Ascending aorta (tissue), 2 donors: ENCODE data around the gene MYO1E. TPM values are rescaled to one million over a fixed set of nuclear protein-coding genes. Genes with fewer than 3 reads are reported as not detected.

Experiments
- DNase-seq, 2 donors: peaks; one replicate each; pipeline ENCODE4 v3.0.0-alpha.2; 2019; ENCODE audit warnings: low spot score in 2 of 2
- H3K27ac ChIP-seq, 2 donors: fragments of 200-600 bp; sonication (generic); one replicate each; pipeline ENCODE4 v1.5.1; 2016 to 2017; ENCODE audit warnings: mild to moderate bottlenecking in 1 of 2
- H3K27me3 ChIP-seq: fragments of 200-600 bp; sonication (generic); one replicate; pipeline ENCODE4 v1.5.1; 2017
- H3K36me3 ChIP-seq, 2 donors: fragments of 200-600 bp; sonication (generic); one replicate each; pipeline ENCODE4 v1.5.1; 2016
- H3K4me1 ChIP-seq, 2 donors: fragments of 200-600 bp; sonication (generic); one replicate each; pipeline ENCODE4 v1.5.1; 2016 to 2017; ENCODE audit warnings: mild to moderate bottlenecking in 1 of 2
- H3K4me3 ChIP-seq, 2 donors: fragments of 200-600 bp; sonication (generic); one replicate each; pipeline ENCODE4 v1.5.1; 2016 to 2017; ENCODE audit warnings: mild to moderate bottlenecking in 1 of 2
- H3K9me3 ChIP-seq, 2 donors: fragments of 200-600 bp; sonication (generic); one replicate each; pipeline ENCODE4 v1.5.1; 2016
- intact Hi-C: fragments of 100-400 bp; cut with DNase I; formaldehyde crosslinking; loops from one replicate; pipeline ENCODE4 v1.15.1; 2023
- total RNA-seq: library from RNA; depleted of rRNA; stranded (reverse); fragments of >200 nt; gene quantifications from one replicate; pipeline ENCODE4 v1.1.0, GENCODE V29; 2016
- TF ChIP-seq, protein P1 (sequence below), 3 experiments: fragments of 200-600 bp in 2 of 3; fragments of 450-650 bp in 1 of 3; sonication (generic) in 2 of 3; IDR thresholded peaks; one replicate each; pipeline ENCODE4 v1.5.1; 2016 to 2019; ENCODE audit warnings: antibody characterized with exemption in 3 of 3, mild to moderate bottlenecking in 1 of 3, moderate library complexity in 1 of 3

The MYO1E gene
- total RNA-seq, 1 donor from 2014 or later = 48.0 TPM

DNA sequence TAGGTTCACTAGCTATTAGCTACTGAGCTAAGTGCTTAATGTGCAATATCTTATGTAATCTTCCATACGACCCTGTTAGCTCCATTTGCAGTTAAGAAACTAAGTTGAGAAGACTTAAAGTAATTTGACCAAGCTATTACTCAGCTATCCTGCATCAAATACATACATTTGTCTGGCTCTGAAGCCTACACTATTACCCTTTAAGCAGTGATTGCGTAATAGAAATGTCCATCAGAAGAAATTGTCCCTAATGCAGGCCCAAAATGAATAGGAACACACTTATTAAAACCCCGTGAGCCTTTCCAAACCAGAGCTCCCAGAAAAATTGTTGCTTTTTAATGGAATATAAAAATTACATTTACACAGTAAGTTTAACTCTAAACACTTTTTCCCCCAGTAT is 5.3 kb upstream of the MYO1E start:
- Histone ChIP-seq H3K27ac (no peak overlapping the region), H3K27me3 (no peaks in the 10 kb centered on the region), H3K36me3 (peaks cover 0 to 8% of the 10 kb centered on the region in 2 donors), H3K4me3 (no peak overlapping the region), H3K9me3 (no peaks in the 10 kb centered on the region), H3K4me1 (no peaks in the 10 kb centered on the region)
- TF ChIP-seq, protein P1, sequence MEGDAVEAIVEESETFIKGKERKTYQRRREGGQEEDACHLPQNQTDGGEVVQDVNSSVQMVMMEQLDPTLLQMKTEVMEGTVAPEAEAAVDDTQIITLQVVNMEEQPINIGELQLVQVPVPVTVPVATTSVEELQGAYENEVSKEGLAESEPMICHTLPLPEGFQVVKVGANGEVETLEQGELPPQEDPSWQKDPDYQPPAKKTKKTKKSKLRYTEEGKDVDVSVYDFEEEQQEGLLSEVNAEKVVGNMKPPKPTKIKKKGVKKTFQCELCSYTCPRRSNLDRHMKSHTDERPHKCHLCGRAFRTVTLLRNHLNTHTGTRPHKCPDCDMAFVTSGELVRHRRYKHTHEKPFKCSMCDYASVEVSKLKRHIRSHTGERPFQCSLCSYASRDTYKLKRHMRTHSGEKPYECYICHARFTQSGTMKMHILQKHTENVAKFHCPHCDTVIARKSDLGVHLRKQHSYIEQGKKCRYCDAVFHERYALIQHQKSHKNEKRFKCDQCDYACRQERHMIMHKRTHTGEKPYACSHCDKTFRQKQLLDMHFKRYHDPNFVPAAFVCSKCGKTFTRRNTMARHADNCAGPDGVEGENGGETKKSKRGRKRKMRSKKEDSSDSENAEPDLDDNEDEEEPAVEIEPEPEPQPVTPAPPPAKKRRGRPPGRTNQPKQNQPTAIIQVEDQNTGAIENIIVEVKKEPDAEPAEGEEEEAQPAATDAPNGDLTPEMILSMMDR (IDR thresholded peaks at IDR 0.05) = no peak
- intact Hi-C loops = loop anchor here (10.0 kb wide), 1 partner anchor 393 kb away; the partner anchor contains the start of gene RNF111
- no peak for DNase-seq

DNA sequence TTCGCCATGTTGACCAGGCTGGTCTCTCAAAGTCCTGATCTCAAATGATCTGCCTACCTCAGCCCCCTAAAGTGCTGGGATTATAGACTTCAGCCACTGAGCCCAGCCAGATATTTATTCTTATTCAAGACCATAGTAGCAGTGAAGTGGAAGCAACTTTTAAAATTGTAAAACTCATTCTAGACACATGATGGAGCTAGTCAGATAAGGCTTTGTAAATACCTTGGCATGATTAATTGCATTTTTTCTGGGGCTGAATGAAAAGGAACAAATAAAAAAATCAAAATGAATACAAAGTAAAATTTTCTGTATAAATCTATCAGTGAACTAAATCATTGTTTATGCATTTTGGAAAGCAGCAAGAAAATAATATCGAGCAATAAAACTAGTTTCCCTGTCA is 4.1 kb upstream of the MYO1E start:
- DNase-seq = no peak
- Histone ChIP-seq H3K4me3 (no peak overlapping the region), H3K4me1 (no peaks in the 10 kb centered on the region), H3K36me3 (peaks cover 0 to 4% of the 10 kb centered on the region in 2 donors), H3K27me3 (no peaks in the 10 kb centered on the region), H3K9me3 (no peaks in the 10 kb centered on the region), H3K27ac (no peak overlapping the region)
- TF ChIP-seq, protein P1 (IDR thresholded peaks at IDR 0.05) = no peak
- intact Hi-C loops = loop anchor here (10.0 kb wide), 1 partner anchor 392 kb away; the partner anchor contains the start of gene RNF111

- Histone ChIP-seq H3K9me3 (no peaks in the 10 kb centered on the region), H3K4me3 (peak overlapping the region; percentile 73 to 99), H3K4me1 (no peaks in the 10 kb centered on the region), H3K36me3 (no peaks in the 10 kb centered on the region), H3K27me3 (no peaks in the 10 kb centered on the region), H3K27ac (peak overlapping the region; percentile 91 to 99)
- TF ChIP-seq, protein P1 (IDR thresholded peaks at IDR 0.05) = no peak
- intact Hi-C loops = loop anchor here (2.0 to 10.0 kb wide), 3 partner anchors 66 to 388 kb away; partner anchors contain the start of genes FAM81A and RNF111
- no peak for DNase-seq
Observed at GRCh38 chr15:59373215-59373614, 544 bp upstream of the MYO1E start.

- intact Hi-C loops = loop anchor here (1.0 to 10.0 kb wide), 5 partner anchors 57 to 387 kb away; partner anchors contain the start of genes FAM81A and RNF111
- Histone ChIP-seq H3K27me3 (no peaks in the 10 kb centered on the region), H3K36me3 (no peaks in the 10 kb centered on the region), H3K27ac (peak overlapping the region; percentile 91 to 99), H3K4me1 (peaks cover 0 to 3% of the 10 kb centered on the region in 2 donors), H3K9me3 (no peaks in the 10 kb centered on the region), H3K4me3 (peak overlapping the region; percentile 73 to 99)
- TF ChIP-seq, protein P1 (IDR thresholded peaks at IDR 0.05) = no peak
- DNase-seq = peak in 1 of 2 donors; percentile 70
Observed at GRCh38 chr15:59371458-59372351, 966 bp downstream of the MYO1E start.

- no peaks in the 10 kb centered on the region for H3K36me3 ChIP-seq
- H3K27ac ChIP-seq = peak overlapping the region; percentile 49 to 99
- DNase-seq = no peak
- no peaks in the 10 kb centered on the region for H3K9me3 ChIP-seq
- intact Hi-C loops = loop anchor here (5.0 kb wide), 2 partner anchors 122 to 123 kb away; no protein-coding TSS in a partner anchor
- H3K27me3 ChIP-seq = no peaks in the 10 kb centered on the region
- H3K4me1 ChIP-seq = peaks cover 0 to 6% of the 10 kb centered on the region in 2 donors
- TF ChIP-seq, protein P1 (IDR thresholded peaks at IDR 0.05) = no peak
- H3K4me3 ChIP-seq = peak overlapping the region in 1 of 2 donors; percentile 99
Observed at GRCh38 chr15:59369597-59369996, 3.1 kb downstream of the MYO1E start.
